ENCODE data around the gene TMEM17. TPM values are rescaled to one million over a fixed set of nuclear protein-coding genes. Genes with fewer than 3 reads are reported as not detected.

TMEM17 gene
- polyA plus RNA-seq, 1 of the 3 experiments (the other 2 are of a cell fraction): 5.5 TPM

DNA sequence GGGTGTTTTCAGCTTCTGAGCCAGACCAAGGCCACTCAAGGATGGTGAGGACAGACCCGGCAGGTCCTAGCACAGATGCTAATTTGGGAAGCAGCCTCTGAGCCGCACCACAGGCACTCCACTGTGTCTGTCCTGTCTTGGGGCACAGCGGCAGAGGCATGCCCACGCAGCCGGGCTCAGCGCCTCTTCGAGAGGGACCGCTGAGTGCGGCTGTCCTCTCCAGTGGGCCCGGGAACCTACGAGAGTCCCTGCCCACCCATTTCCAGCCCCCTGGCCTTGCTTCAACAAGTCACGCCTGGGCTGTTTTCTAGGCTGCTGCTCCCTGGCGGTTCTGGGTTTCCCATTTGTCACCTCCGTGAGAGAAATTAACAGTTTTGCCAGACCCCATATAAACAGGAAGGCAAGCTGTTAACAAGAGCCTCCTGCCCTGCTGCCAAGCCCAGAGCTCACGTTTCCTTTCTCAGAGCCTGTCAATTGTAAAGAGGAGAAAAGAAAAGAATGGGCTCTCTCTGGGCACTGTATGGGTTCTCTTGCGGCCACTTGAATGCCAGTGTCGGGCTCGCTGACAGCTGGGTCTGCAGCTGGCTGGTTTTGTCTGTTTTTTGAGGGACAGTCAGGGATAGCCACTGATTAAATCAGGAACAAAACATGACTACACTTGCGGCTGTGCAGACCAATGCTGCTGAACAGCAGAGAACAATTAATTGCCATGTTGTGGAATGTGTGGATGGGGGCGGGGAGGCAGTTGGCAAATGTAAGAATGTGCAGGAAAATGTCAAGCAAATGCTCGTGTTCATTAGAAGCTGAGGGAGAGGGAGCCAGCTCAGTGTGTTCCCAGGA, 30.6 kb downstream of the TMEM17 start:
- H3K27me3 ChIP-seq (ENCODE audit: insufficient read depth): no peaks in the 10 kb centered on the region
- TF ChIP-seq POLR2AphosphoS5 (IDR thresholded peaks at IDR 0.05; ENCODE audit: low read depth, low read length): no peak
- TF ChIP-seq CHD2 (IDR thresholded peaks at IDR 0.05; ENCODE audit: low read length, partially characterized antibody): peak; percentile 94
- TF ChIP-seq GABPA (IDR thresholded peaks at IDR 0.05; ENCODE audit: low read depth): no peak
- TF ChIP-seq RAD21 (IDR thresholded peaks at IDR 0.05; ENCODE audit: low read length): no peak
- no peak for TF ChIP-seq EZH2phosphoT487 (IDR thresholded peaks at IDR 0.05; ENCODE audit: borderline replicate concordance, low read depth)
- TF ChIP-seq, protein P1, sequence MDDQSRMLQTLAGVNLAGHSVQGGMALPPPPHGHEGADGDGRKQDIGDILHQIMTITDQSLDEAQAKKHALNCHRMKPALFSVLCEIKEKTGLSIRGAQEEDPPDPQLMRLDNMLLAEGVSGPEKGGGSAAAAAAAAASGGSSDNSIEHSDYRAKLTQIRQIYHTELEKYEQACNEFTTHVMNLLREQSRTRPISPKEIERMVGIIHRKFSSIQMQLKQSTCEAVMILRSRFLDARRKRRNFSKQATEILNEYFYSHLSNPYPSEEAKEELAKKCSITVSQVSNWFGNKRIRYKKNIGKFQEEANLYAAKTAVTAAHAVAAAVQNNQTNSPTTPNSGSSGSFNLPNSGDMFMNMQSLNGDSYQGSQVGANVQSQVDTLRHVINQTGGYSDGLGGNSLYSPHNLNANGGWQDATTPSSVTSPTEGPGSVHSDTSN (IDR thresholded peaks at IDR 0.05): peak; percentile 41
- no peak for TF ChIP-seq FOXM1 (IDR thresholded peaks at IDR 0.05; ENCODE audit: low read depth)
- TF ChIP-seq RCOR1 (IDR thresholded peaks at IDR 0.05; ENCODE audit: low read length): peak; percentile 100
- no peak for TF ChIP-seq RXRA (IDR thresholded peaks at IDR 0.05; ENCODE audit: borderline replicate concordance, low read depth)
- TF ChIP-seq EP300 (IDR thresholded peaks at IDR 0.05; ENCODE audit: borderline replicate concordance in 1 of 2, low read depth in 1 of 2, low read length in 1 of 2): peak in 1 of 2 experiments; percentile 66; a peak in 1 of 4 replicates
- TF ChIP-seq TCF12 (IDR thresholded peaks at IDR 0.05): peak; percentile 62
- TF ChIP-seq JUND (IDR thresholded peaks at IDR 0.05): no peak
- no peak; the same call in 1 of the 2 replicates for TF ChIP-seq MXI1 (IDR thresholded peaks at IDR 0.05; ENCODE audit: low read depth, low read length)
- peak; percentile 64 for TF ChIP-seq GATA2 (CRISPR knock-in tag; IDR thresholded peaks at IDR 0.05)
- TF ChIP-seq, protein P2, sequence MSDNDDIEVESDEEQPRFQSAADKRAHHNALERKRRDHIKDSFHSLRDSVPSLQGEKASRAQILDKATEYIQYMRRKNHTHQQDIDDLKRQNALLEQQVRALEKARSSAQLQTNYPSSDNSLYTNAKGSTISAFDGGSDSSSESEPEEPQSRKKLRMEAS (IDR thresholded peaks at IDR 0.05; ENCODE audit: low read depth): no peak
- no peak for TF ChIP-seq YY1 (IDR thresholded peaks at IDR 0.05; ENCODE audit: low read depth)
- 66% methylated on average over 21 of the region's 21 CpGs for WGBS (ENCODE audit: low lambda C conversion rate)
- H3K9ac ChIP-seq: no peak overlapping the region
- H3K9me3 ChIP-seq: no peaks in the 10 kb centered on the region
- no peaks in the 10 kb centered on the region for H3K9me2 ChIP-seq
- peak overlapping the region in 1 of 2 experiments; percentile 65; a peak in 1 of 4 replicates for H3K27ac ChIP-seq (ENCODE audit: low read depth in 2 of 2, low read length in 1 of 2)
- peak overlapping the region in 1 of 2 experiments; percentile 3; a peak in 1 of 4 replicates for H3K4me3 ChIP-seq (ENCODE audit: low read depth in 2 of 2, low read length in 1 of 2)
- ChIA-PET POLR2A (no interaction called here), CTCF (interaction anchor here (1.0 to 5.2 kb wide), 5 partner anchors 18 to 301 kb away, joined by 3 to 35 read pairs (median 4); no protein-coding TSS in a partner anchor)
- DNase-seq: peak; percentile 76
- H4K20me1 ChIP-seq (ENCODE audit: insufficient read depth): no peaks in the 10 kb centered on the region
- H3K4me2 ChIP-seq: peak overlapping the region; percentile 53; the same call in 1 of the 2 replicates
- no peaks in the 10 kb centered on the region for H3K79me2 ChIP-seq (ENCODE audit: insufficient read depth)
- H3K36me3 ChIP-seq (replicated peaks in 1 of 2; ENCODE audit: control insufficient read depth in 1 of 2, insufficient read depth in 2 of 2, low read length in 1 of 2): no peaks in the 10 kb centered on the region
- 0 out of 2 replicates have a peak overlapping the region, but pooled peaks have one; percentile 45 for H2AFZ ChIP-seq (ENCODE audit: low read depth)
- H3F3A ChIP-seq (replicated peaks; ENCODE audit: insufficient read depth): no peaks in the 10 kb centered on the region
- H3K4me1 ChIP-seq (ENCODE audit: control insufficient read depth in 1 of 2, insufficient read depth in 2 of 2, low read depth in 1 of 2, low read length in 1 of 2): peaks cover 10 to 25% of the 10 kb centered on the region in 2 experiments; a peak in 3 of 4 replicates

DNA sequence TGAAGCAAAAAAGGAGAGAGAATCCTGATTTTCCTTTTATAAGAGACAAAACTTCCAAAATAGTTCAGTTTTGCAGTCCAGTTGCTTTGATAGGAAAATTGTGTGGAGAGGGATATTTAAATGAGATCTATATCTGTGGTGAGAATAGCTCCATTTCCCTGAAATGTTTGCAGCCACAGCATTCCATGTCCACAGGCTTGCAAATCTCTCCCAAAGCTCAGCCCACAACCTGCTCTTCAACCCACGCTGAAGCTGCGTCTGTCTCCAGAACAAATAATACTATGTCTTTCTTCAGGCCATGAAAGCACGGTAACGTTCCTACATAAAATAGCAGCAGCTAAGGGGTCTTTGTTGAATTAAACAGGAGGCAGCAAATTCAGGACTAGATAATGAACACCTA, 31.8 kb downstream of the TMEM17 start:
- H3K79me2 ChIP-seq (ENCODE audit: insufficient read depth): no peaks in the 10 kb centered on the region
- H3K9ac ChIP-seq: no peak overlapping the region
- CTCF ChIA-PET: interaction anchor here (1.4 to 1.8 kb wide), 3 partner anchors 16 to 301 kb away, joined by 5 to 6 read pairs (median 6); no protein-coding TSS in a partner anchor
- WGBS (ENCODE audit: low lambda C conversion rate): 98% methylated on average over 4 of the region's 4 CpGs
- H2AFZ ChIP-seq (ENCODE audit: low read depth): no peak overlapping the region
- no peak overlapping the region for H3K4me2 ChIP-seq
- no peaks in the 10 kb centered on the region for H4K20me1 ChIP-seq (ENCODE audit: insufficient read depth)
- no peak for TF ChIP-seq FOSL2 (IDR thresholded peaks at IDR 0.05; ENCODE audit: borderline replicate concordance, low read depth)
- TF ChIP-seq ELF1 (IDR thresholded peaks at IDR 0.05): no peak
- no peak for TF ChIP-seq GATA2 (CRISPR knock-in tag; IDR thresholded peaks at IDR 0.05)
- TF ChIP-seq, protein P3, sequence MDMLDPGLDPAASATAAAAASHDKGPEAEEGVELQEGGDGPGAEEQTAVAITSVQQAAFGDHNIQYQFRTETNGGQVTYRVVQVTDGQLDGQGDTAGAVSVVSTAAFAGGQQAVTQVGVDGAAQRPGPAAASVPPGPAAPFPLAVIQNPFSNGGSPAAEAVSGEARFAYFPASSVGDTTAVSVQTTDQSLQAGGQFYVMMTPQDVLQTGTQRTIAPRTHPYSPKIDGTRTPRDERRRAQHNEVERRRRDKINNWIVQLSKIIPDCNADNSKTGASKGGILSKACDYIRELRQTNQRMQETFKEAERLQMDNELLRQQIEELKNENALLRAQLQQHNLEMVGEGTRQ (IDR thresholded peaks at IDR 0.05; ENCODE audit: borderline replicate concordance, low read depth, low read length): no peak
- no peak for TF ChIP-seq JUND (IDR thresholded peaks at IDR 0.05)
- TF ChIP-seq NRF1 (IDR thresholded peaks at IDR 0.05; ENCODE audit: low read depth, low read length): no peak
- no peak for TF ChIP-seq TCF12 (IDR thresholded peaks at IDR 0.05)
- no peak for TF ChIP-seq RFX5 (IDR thresholded peaks at IDR 0.05; ENCODE audit: low read length)
- no peak for TF ChIP-seq RXRA (IDR thresholded peaks at IDR 0.05; ENCODE audit: borderline replicate concordance, low read depth)
- no peak for TF ChIP-seq SMC3 (IDR thresholded peaks at IDR 0.05; ENCODE audit: low read depth, low read length)
- TF ChIP-seq NFIC (IDR thresholded peaks at IDR 0.05; ENCODE audit: borderline replicate concordance): no peak
- peaks cover 10 to 25% of the 10 kb centered on the region in 2 experiments; a peak in 3 of 4 replicates for H3K4me1 ChIP-seq (ENCODE audit: control insufficient read depth in 1 of 2, insufficient read depth in 2 of 2, low read depth in 1 of 2, low read length in 1 of 2)
- H3K9me2 ChIP-seq: no peaks in the 10 kb centered on the region
- no peak for DNase-seq
- H3K27ac ChIP-seq (ENCODE audit: low read depth in 2 of 2, low read length in 1 of 2): no peak overlapping the region; a peak in 1 of 4 replicates
- POLR2A ChIA-PET: no interaction called here
- H3K27me3 ChIP-seq (ENCODE audit: insufficient read depth): no peaks in the 10 kb centered on the region
- H3K4me3 ChIP-seq (ENCODE audit: low read depth in 2 of 2, low read length in 1 of 2): no peak overlapping the region
- no peaks in the 10 kb centered on the region for H3K9me3 ChIP-seq
- H3F3A ChIP-seq (replicated peaks; ENCODE audit: insufficient read depth): no peaks in the 10 kb centered on the region
- no peaks in the 10 kb centered on the region for H3K36me3 ChIP-seq (replicated peaks in 1 of 2; ENCODE audit: control insufficient read depth in 1 of 2, insufficient read depth in 2 of 2, low read length in 1 of 2)

All from SK-N-SH (cell line).